ENCODE data around the gene RASAL2. TPM values are rescaled to one million over a fixed set of nuclear protein-coding genes. Genes with fewer than 3 reads are reported as not detected.

The RASAL2 gene
- total and polyA plus RNA-seq, 2 donors (not counting 1 experiment from before 2014, with no cell fraction given): 11.9 to 21.8 TPM

- H3K27me3 ChIP-seq (ENCODE audit: control insufficient read depth, insufficient read depth, low read length): no peaks in the 10 kb centered on the region
- H4K20me1 ChIP-seq (ENCODE audit: control insufficient read depth, extremely low read depth, insufficient read depth, low read length): no peaks in the 10 kb centered on the region
- DNase-seq (ENCODE audit: low read depth in 2 of 2): no peak
- H3K4me2 ChIP-seq (ENCODE audit: extremely low read depth, insufficient read depth, low read length): no peak overlapping the region
- no peaks in the 10 kb centered on the region for H3K36me3 ChIP-seq (ENCODE audit: control insufficient read depth, insufficient read depth, low read length)
- no peak overlapping the region for H3K9ac ChIP-seq (ENCODE audit: insufficient read depth, low read length)
- H2AFZ ChIP-seq (ENCODE audit: low read length): no peak overlapping the region
- no peaks in the 10 kb centered on the region for H3K4me1 ChIP-seq (ENCODE audit: control insufficient read depth, extremely low read depth, insufficient read depth, low read length)
- H3K79me2 ChIP-seq (ENCODE audit: control insufficient read depth, insufficient read depth, low read length): no peaks in the 10 kb centered on the region
- H3K27ac ChIP-seq (ENCODE audit: insufficient read depth, low read length): no peak overlapping the region
- H3K9me3 ChIP-seq (ENCODE audit: control insufficient read depth, insufficient read depth, low read depth, low read length): no peaks in the 10 kb centered on the region
- H3K4me3 ChIP-seq (replicated peaks in 1 of 4; ENCODE audit: control extremely low read depth in 1 of 4, insufficient read depth in 1 of 4, low read depth in 3 of 4, low read length in 4 of 4): no peak overlapping the region
- TF ChIP-seq EZH2 (IDR thresholded peaks at IDR 0.05; ENCODE audit: low read length, missing control alignments): no peak
- TF ChIP-seq CTCF (conservative IDR thresholded peaks at IDR 0.05 in 1 of 2, IDR thresholded peaks at IDR 0.05 in 1 of 2; ENCODE audit: low read depth in 1 of 2, low read length in 2 of 2): no peak
Measured at GRCh38 chr1:178076607-178077006, 17.3 kb upstream of the RASAL2 start.

- Histone ChIP-seq H3K4me2 (ENCODE audit: extremely low read depth, insufficient read depth, low read length) (no peak overlapping the region), H3K9ac (ENCODE audit: insufficient read depth, low read length) (no peak overlapping the region), H3K79me2 (ENCODE audit: control insufficient read depth, insufficient read depth, low read length) (no peaks in the 10 kb centered on the region)
Measured at GRCh38 chr1:178077917-178078316, 16.0 kb upstream of the RASAL2 start.

GRCh38 chr1:178086294-178086693, 7.6 kb upstream of the RASAL2 start:
- Histone ChIP-seq H3K79me2 (ENCODE audit: control insufficient read depth, insufficient read depth, low read length) (no peaks in the 10 kb centered on the region), H2AFZ (ENCODE audit: low read length) (no peak overlapping the region), H3K27me3 (ENCODE audit: control insufficient read depth, insufficient read depth, low read length) (no peaks in the 10 kb centered on the region), H3K27ac (ENCODE audit: insufficient read depth, low read length) (peak overlapping the region; percentile 66), H4K20me1 (ENCODE audit: control insufficient read depth, extremely low read depth, insufficient read depth, low read length) (no peaks in the 10 kb centered on the region), H3K9me3 (ENCODE audit: control insufficient read depth, insufficient read depth, low read depth, low read length) (no peaks in the 10 kb centered on the region), H3K4me3 (replicated peaks in 1 of 4; ENCODE audit: control extremely low read depth in 1 of 4, insufficient read depth in 1 of 4, low read depth in 3 of 4, low read length in 4 of 4) (no peak overlapping the region), H3K4me2 (ENCODE audit: extremely low read depth, insufficient read depth, low read length) (peak overlapping the region; percentile 11), H3K4me1 (ENCODE audit: control insufficient read depth, extremely low read depth, insufficient read depth, low read length) (peaks cover 6% of the 10 kb centered on the region), H3K9ac (ENCODE audit: insufficient read depth, low read length) (peak overlapping the region; percentile 21), H3K36me3 (ENCODE audit: control insufficient read depth, insufficient read depth, low read length) (no peaks in the 10 kb centered on the region)
- TF ChIP-seq EZH2 (IDR thresholded peaks at IDR 0.05; ENCODE audit: low read length, missing control alignments) (no peak), CTCF (conservative IDR thresholded peaks at IDR 0.05 in 1 of 2, IDR thresholded peaks at IDR 0.05 in 1 of 2; ENCODE audit: low read depth in 1 of 2, low read length in 2 of 2) (no peak)
- DNase-seq (ENCODE audit: low read depth in 2 of 2): peak in 1 of 2 donors; percentile 19

More at GRCh38 chr1:178077917-178078316, 16.0 kb upstream of the RASAL2 start:
- H3K9me3 ChIP-seq (ENCODE audit: control insufficient read depth, insufficient read depth, low read depth, low read length): no peaks in the 10 kb centered on the region
- H3K4me1 ChIP-seq (ENCODE audit: control insufficient read depth, extremely low read depth, insufficient read depth, low read length): no peaks in the 10 kb centered on the region
- H3K27ac ChIP-seq (ENCODE audit: insufficient read depth, low read length): no peak overlapping the region
- no peaks in the 10 kb centered on the region for H4K20me1 ChIP-seq (ENCODE audit: control insufficient read depth, extremely low read depth, insufficient read depth, low read length)
- no peak for TF ChIP-seq EZH2 (IDR thresholded peaks at IDR 0.05; ENCODE audit: low read length, missing control alignments)
- TF ChIP-seq CTCF (conservative IDR thresholded peaks at IDR 0.05 in 1 of 2, IDR thresholded peaks at IDR 0.05 in 1 of 2; ENCODE audit: low read depth in 1 of 2, low read length in 2 of 2): no peak
- H3K27me3 ChIP-seq (ENCODE audit: control insufficient read depth, insufficient read depth, low read length): no peaks in the 10 kb centered on the region
- no peaks in the 10 kb centered on the region for H3K36me3 ChIP-seq (ENCODE audit: control insufficient read depth, insufficient read depth, low read length)
- H3K4me3 ChIP-seq (replicated peaks in 1 of 4; ENCODE audit: control extremely low read depth in 1 of 4, insufficient read depth in 1 of 4, low read depth in 3 of 4, low read length in 4 of 4): no peak overlapping the region
- no peak for DNase-seq (ENCODE audit: low read depth in 2 of 2)
- H2AFZ ChIP-seq (ENCODE audit: low read length): no peak overlapping the region
